ENCODE data around the gene PLEK2. TPM values are rescaled to one million over a fixed set of nuclear protein-coding genes. Genes with fewer than 3 reads are reported as not detected.

The PLEK2 gene
- total and polyA plus RNA-seq, 2 of the 13 experiments (the other 11 are each of a cell fraction or from before 2014, with no cell fraction given) = 0.26 to 1.5 TPM

GRCh38 chr14:67441256-67441655, 29.3 kb upstream of the PLEK2 start:
- Histone ChIP-seq H3K36me3 (replicated peaks in 1 of 2; ENCODE audit: control insufficient read depth in 1 of 2, insufficient read depth in 2 of 2, low read length in 2 of 2) (no peaks in the 10 kb centered on the region), H3K27me3 (ENCODE audit: control insufficient read depth in 1 of 2, insufficient read depth in 2 of 2, low read length in 2 of 2) (peaks cover 2 to 6% of the 10 kb centered on the region in 2 experiments; a peak in 3 of 5 replicates), H3K27ac (ENCODE audit: extremely low read length, insufficient read depth, low read length) (no peak overlapping the region), H3K79me2 (ENCODE audit: insufficient read depth, low read length) (no peaks in the 10 kb centered on the region), H3K9ac (ENCODE audit: insufficient read depth, low read depth, low read length) (no peak overlapping the region), H3K4me1 (ENCODE audit: insufficient read depth, low read length) (peaks cover 46% of the 10 kb centered on the region), H3K4me3 (replicated peaks in 1 of 3; ENCODE audit: insufficient read depth in 1 of 3, low read depth in 2 of 3, low read length in 3 of 3) (no peak overlapping the region), H3K4me2 (ENCODE audit: low read depth, low read length) (no peak overlapping the region), H3K9me3 (ENCODE audit: low read length) (no peaks in the 10 kb centered on the region), H2AFZ (ENCODE audit: low read length) (no peak overlapping the region), H4K20me1 (ENCODE audit: insufficient read depth, low read length) (no peaks in the 10 kb centered on the region)
- intact Hi-C loops (cut with micrococcal nuclease; ENCODE audit: unreplicated experiment) = no loop called here
- BruUV-seq (replicated peaks) = no TSS peak
- ATAC-seq (no peak), FAIRE-seq (no peak), DNase-seq (ENCODE audit: low spot score) (no peak)
- 100% methylated on average over 1 of the region's 2 CpGs for WGBS (ENCODE audit: low lambda C conversion rate)
- ChIA-PET CTCF (ENCODE audit: low intra/inter-chr PET ratio, low total read pairs) (no interaction called here), POLR2A (no interaction called here)
- in situ Hi-C loops (cut with HindIII; ENCODE audit: extremely low pct_ligation_motif_present, low pct_unique_long_range_greater_than_20kb) = no loop called here
- TF ChIP-seq, protein P1, sequence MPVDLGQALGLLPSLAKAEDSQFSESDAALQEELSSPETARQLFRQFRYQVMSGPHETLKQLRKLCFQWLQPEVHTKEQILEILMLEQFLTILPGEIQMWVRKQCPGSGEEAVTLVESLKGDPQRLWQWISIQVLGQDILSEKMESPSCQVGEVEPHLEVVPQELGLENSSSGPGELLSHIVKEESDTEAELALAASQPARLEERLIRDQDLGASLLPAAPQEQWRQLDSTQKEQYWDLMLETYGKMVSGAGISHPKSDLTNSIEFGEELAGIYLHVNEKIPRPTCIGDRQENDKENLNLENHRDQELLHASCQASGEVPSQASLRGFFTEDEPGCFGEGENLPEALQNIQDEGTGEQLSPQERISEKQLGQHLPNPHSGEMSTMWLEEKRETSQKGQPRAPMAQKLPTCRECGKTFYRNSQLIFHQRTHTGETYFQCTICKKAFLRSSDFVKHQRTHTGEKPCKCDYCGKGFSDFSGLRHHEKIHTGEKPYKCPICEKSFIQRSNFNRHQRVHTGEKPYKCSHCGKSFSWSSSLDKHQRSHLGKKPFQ (CRISPR knock-in tag; IDR thresholded peaks at IDR 0.05; ENCODE audit: insufficient replicate concordance) = no peak
- TF ChIP-seq CSRNP2 (CRISPR knock-in tag; conservative IDR thresholded peaks at IDR 0.05; ENCODE audit: low read depth) = no peak
- TF ChIP-seq, protein P2, sequence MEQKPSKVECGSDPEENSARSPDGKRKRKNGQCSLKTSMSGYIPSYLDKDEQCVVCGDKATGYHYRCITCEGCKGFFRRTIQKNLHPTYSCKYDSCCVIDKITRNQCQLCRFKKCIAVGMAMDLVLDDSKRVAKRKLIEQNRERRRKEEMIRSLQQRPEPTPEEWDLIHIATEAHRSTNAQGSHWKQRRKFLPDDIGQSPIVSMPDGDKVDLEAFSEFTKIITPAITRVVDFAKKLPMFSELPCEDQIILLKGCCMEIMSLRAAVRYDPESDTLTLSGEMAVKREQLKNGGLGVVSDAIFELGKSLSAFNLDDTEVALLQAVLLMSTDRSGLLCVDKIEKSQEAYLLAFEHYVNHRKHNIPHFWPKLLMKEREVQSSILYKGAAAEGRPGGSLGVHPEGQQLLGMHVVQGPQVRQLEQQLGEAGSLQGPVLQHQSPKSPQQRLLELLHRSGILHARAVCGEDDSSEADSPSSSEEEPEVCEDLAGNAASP (CRISPR knock-in tag; IDR thresholded peaks at IDR 0.05; ENCODE audit: borderline replicate concordance) = no peak
- TF ChIP-seq CERS6 (CRISPR knock-in tag; IDR thresholded peaks at IDR 0.05) = no peak
- no peak for TF ChIP-seq GMEB1 (CRISPR knock-in tag; IDR thresholded peaks at IDR 0.05; ENCODE audit: borderline replicate concordance)
- TF ChIP-seq TGIF2 (CRISPR knock-in tag; IDR thresholded peaks at IDR 0.05) = no peak
- no peak for TF ChIP-seq GFI1 (CRISPR knock-in tag; IDR thresholded peaks at IDR 0.05; ENCODE audit: borderline replicate concordance)
- TF ChIP-seq REL (CRISPR knock-in tag; conservative IDR thresholded peaks at IDR 0.05) = no peak
- TF ChIP-seq ZNF207 (IDR thresholded peaks at IDR 0.05; ENCODE audit: borderline replicate concordance) = no peak
- TF ChIP-seq RNF2 (conservative IDR thresholded peaks at IDR 0.05; ENCODE audit: low read depth) = no peak
- TF ChIP-seq HNRNPL (IDR thresholded peaks at IDR 0.05; ENCODE audit: low read depth, low read length) = no peak
- no peak for TF ChIP-seq ZNF644 (CRISPR knock-in tag; IDR thresholded peaks at IDR 0.05; ENCODE audit: low read depth)
- no peak for TF ChIP-seq PRDM15 (CRISPR knock-in tag; IDR thresholded peaks at IDR 0.05)
- no peak for TF ChIP-seq PAX8 (CRISPR knock-in tag; IDR thresholded peaks at IDR 0.05; ENCODE audit: borderline replicate concordance)
